Thyroid gland (tissue), 4 donors: Measurements from ENCODE around the gene IGF1.

Source experiments
- CTCF ChIP-seq, 6 experiments: fragments of 200-600 bp in 3 of 6; fragments of 450-650 bp in 3 of 6; sonication (generic) in 3 of 6; IDR thresholded peaks; one replicate each; pipeline ENCODE4 v1.5.1; 2016 to 2019; ENCODE audit warnings: antibody characterized with exemption in 6 of 6, mild to moderate bottlenecking in 2 of 6, inconsistent platforms in 1 of 6, moderate library complexity in 1 of 6
- POLR2A ChIP-seq, 2 donors: fragments of 450-650 bp; IDR thresholded peaks; one replicate each; pipeline ENCODE4 v1.6.1; 2017; ENCODE audit warnings: antibody characterized with exemption in 2 of 2, mild to moderate bottlenecking in 2 of 2, moderate library complexity in 1 of 2

GRCh38 chr12:102504280-102504679 is 23.9 kb upstream of the IGF1 start:
- TF ChIP-seq CTCF (IDR thresholded peaks at IDR 0.05) (no peak), POLR2A (IDR thresholded peaks at IDR 0.05) (no peak)
